Common myeloid progenitor, CD34-positive (primary cell): ENCODE data around the gene HOXA6.

Experiments
- CTCF ChIA-PET: fragments of 350-600 bp; sonication (Branson Sonifier 250); formaldehyde crosslinking; loops from one replicate; lab custom pipeline; 2021; ENCODE audit warnings: antibody characterized with exemption; lab: Charles Lee
- POLR2A ChIA-PET: fragments of 350-600 bp; sonication (Branson Sonifier 250); formaldehyde crosslinking; loops from one replicate; lab custom pipeline; 2021; ENCODE audit warnings: antibody characterized with exemption; lab: Charles Lee
- DNase-seq, 3 donors: peaks; one replicate each; pipeline versions ENCODE4 v3.0.0 to v3.0.0-alpha.2; 2013
- H3K27ac ChIP-seq, 2 experiments: 1 replicate in 1 of 2; 2 replicates in 1 of 2; pipeline ENCODE4 v1.7.0; 2013; ENCODE audit warnings: inconsistent platforms in 2 of 2, low read length in 2 of 2, mild to moderate bottlenecking in 2 of 2, low read depth in 1 of 2, moderate library complexity in 1 of 2; ENCODE audit not compliant: severe bottlenecking in 2 of 2, insufficient read depth in 1 of 2, poor library complexity in 1 of 2
- H3K27me3 ChIP-seq, 5 experiments: replicated peaks in 2 of 5; 1 replicate in 3 of 5; 2 replicates in 2 of 5; pipeline versions ENCODE4 v1.6.1 to v1.7.0; 2013; ENCODE audit warnings: low read length in 4 of 5, mild to moderate bottlenecking in 2 of 5, moderate library complexity in 2 of 5, inconsistent platforms in 1 of 5; ENCODE audit not compliant: insufficient read depth in 5 of 5, control insufficient read depth in 4 of 5
- H3K36me3 ChIP-seq, 4 experiments: 1 replicate in 2 of 4; 2 replicates in 2 of 4; pipeline versions ENCODE4 v1.6.1 to v1.7.0; 2013; ENCODE audit warnings: low read length in 3 of 4, control low read depth in 1 of 4, mild to moderate bottlenecking in 1 of 4; ENCODE audit not compliant: control insufficient read depth in 4 of 4, insufficient read depth in 4 of 4
- H3K4me1 ChIP-seq, 4 experiments: 1 replicate in 3 of 4; 2 replicates in 1 of 4; pipeline versions ENCODE4 v1.6.1 to v1.7.1; 2013; ENCODE audit warnings: low read length in 3 of 4, mild to moderate bottlenecking in 3 of 4, control low read depth in 1 of 4, inconsistent platforms in 1 of 4, moderate library complexity in 1 of 4; ENCODE audit not compliant: control insufficient read depth in 4 of 4, insufficient read depth in 4 of 4; ENCODE audit errors: control extremely low read depth in 1 of 4
- H3K4me3 ChIP-seq, 7 experiments: 1 replicate in 4 of 7; 2 replicates in 3 of 7; pipeline versions ENCODE4 v1.5.1 to v1.7.0; 2013; ENCODE audit warnings: mild to moderate bottlenecking in 7 of 7, low read length in 6 of 7, moderate library complexity in 6 of 7, inconsistent platforms in 2 of 7, low read depth in 2 of 7, control low read depth in 1 of 7; ENCODE audit not compliant: insufficient read depth in 4 of 7, control insufficient read depth in 1 of 7; ENCODE audit errors: extremely low read depth in 1 of 7
- H3K9me3 ChIP-seq, 5 experiments: 1 replicate in 4 of 5; 2 replicates in 1 of 5; pipeline versions ENCODE4 v1.6.1 to v1.7.1; 2013; ENCODE audit warnings: low read length in 4 of 5, mild to moderate bottlenecking in 2 of 5, inconsistent platforms in 1 of 5, low read depth in 1 of 5, moderate library complexity in 1 of 5; ENCODE audit not compliant: control insufficient read depth in 4 of 5, insufficient read depth in 2 of 5; ENCODE audit errors: control extremely low read depth in 1 of 5
- WGBS: methylation state at CpG from one replicate; pipeline ENCODE4 v1.1.5; 2013; ENCODE audit not compliant: insufficient coverage; 5-methylcytosine and 5-hydroxymethylcytosine counted together

Gene HOXA6

DNA sequence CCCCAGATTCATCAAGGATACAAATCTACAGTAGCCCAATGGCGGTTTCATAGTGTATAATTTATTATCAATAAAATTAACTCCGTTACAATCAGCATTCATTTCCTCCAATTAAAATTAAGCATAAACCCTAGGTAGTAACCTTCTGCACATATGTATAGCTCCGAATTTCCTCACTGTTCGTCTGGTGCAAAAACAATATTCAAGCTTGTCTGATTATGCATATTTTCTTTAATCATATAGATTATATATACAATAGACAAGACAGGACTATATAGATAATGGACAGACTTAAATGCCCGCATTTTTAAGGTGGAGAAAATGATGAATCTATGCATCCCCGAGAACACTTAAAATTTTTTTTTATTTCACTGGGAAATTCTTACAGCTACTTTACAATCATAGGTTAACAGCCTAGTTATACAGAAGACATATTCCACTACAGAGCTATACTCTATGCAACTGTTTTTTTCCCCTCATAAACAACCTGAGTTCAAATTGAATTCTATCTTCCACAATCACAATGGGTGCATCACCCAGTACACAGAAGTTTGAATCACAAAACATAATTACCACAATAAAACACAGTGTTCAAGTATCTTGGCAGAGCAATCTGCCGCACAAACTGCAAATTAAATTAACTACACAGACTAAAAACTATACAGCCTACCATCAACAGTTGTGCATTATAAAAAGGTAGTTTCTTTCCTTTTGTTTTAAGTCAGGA is 15.2 kb upstream of the HOXA6 start:
- ChIA-PET CTCF (interaction anchor here (0.7 to 4.6 kb wide), 18 partner anchors 9 to 1270 kb away, joined by 3 to 84 read pairs (median 6); partner anchors contain the start of genes HOXA10, HOXA11, HOXA3 and HOXA6), POLR2A (interaction anchor here (1.0 to 3.2 kb wide), 3 partner anchors 10 to 14 kb away, joined by 5 to 17 read pairs (median 15); partner anchors contain the start of gene HOXA3)
- Histone ChIP-seq H3K4me3 (peak overlapping the region in 6 of 7 experiments; percentile 75 to 100 (median 90)), H3K9me3 (no peaks in the 10 kb centered on the region), H3K4me1 (peaks cover 18 to 74% (median 70%) of the 10 kb centered on the region in 4 experiments), H3K27ac (peak overlapping the region; percentile 92 to 96), H3K27me3 (no peaks in the 10 kb centered on the region), H3K36me3 (peaks cover 0 to 36% (median 12%) of the 10 kb centered on the region in 4 experiments)
- no peak for DNase-seq
- no CpG with 5 or more reads among the region's 7 CpGs for WGBS

DNA sequence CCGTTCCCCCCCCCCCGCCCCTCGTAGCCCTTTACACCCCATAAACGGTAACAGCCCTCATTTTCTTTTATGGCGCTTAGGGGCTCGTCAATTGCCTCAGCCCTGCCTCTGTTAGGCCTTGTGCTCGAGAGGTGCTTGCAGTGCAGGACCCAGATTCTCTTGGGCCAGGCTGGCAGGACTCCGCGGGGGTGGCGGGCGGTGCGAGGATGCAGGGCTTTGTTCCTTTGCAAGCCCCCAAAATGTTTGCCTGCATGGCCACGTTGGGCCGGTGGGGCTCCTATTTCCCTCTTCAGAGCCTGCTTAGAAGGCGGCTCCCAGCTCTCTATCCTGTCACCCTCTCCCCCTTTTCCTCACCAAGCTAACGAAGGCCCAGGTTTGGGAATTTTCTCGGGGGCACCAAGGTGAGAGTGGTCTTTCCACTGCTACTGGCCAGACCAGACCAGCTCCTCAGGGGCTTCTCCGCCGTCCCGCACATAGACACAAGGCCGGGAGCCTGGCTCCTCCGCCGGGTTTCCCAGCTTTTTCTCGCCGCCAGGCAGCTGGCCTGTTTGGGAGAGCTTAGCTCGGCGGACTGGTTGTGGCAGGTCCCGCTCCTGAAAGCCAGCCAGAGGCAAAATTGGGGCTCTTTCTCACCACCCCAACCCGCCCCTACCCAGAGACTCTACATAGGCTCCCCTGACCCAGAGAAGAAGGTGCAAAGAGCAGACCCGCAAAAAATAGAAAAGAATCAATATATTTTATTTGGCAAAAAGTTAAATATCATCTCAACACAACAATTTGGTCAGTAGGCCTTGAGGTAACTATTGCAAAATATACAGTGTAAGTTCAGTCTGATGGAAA is 14.4 kb upstream of the HOXA6 start:
- 3% methylated on average over 13 of the region's 30 CpGs for WGBS
- peak overlapping the region; percentile 92 to 96 for H3K27ac ChIP-seq
- POLR2A ChIA-PET, result interaction anchor here (1.0 to 3.2 kb wide), 6 partner anchors 11 to 962 kb away, joined by 3 to 17 read pairs (median 6); partner anchors contain the start of gene HOXA3
- H3K4me3 ChIP-seq, result peak overlapping the region; percentile 23 to 100 (median 87)
- no peaks in the 10 kb centered on the region for H3K9me3 ChIP-seq
- peak in 2 of 3 donors; percentile 75 to 83 for DNase-seq
- CTCF ChIA-PET, result interaction anchor here (0.8 to 4.6 kb wide), 25 partner anchors 8 to 1300 kb away, joined by 3 to 84 read pairs (median 6); partner anchors contain the start of genes HOXA10, HOXA11, HOXA3 and HOXA6
- peaks cover 0 to 35% (median 12%) of the 10 kb centered on the region in 4 experiments for H3K36me3 ChIP-seq
- H3K27me3 ChIP-seq, result no peaks in the 10 kb centered on the region
- peaks cover 14 to 74% (median 70%) of the 10 kb centered on the region in 4 experiments for H3K4me1 ChIP-seq

DNA sequence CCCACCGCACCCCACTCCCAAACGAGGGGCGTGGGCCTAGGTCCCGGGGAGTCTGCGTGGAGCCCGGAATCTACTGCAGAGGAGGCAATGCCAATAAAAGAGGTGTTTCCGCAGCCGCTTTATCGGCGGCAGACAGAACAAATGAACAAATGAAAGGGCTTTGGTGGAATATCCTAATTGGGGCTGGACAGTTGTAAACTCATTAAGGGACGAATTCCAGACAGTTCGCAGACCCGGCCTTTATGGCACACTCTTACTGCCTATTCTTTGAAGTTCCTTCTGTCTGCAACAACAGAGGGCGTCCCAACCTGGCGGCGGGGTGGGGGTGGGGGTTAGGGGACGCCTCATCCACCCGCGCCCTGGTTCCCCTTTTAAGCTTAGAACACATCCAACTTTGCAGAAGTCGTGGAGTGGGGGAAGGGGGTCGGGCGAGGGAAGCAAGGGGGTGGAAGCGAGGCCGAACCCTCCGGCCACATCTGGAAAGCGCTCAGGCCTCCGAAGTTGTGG is 13.7 kb upstream of the HOXA6 start:
- WGBS, result 0% methylated on average over 12 of the region's 27 CpGs
- ChIA-PET POLR2A (interaction anchor here (0.9 to 3.2 kb wide), 8 partner anchors 9 to 961 kb away, joined by 3 to 17 read pairs (median 4); partner anchors contain the start of gene HOXA3), CTCF (interaction anchor here (0.6 to 4.6 kb wide), 29 partner anchors 8 to 1299 kb away, joined by 3 to 84 read pairs (median 5); partner anchors contain the start of genes HOXA10, HOXA3 and HOXA6)
- DNase-seq, result peak; percentile 87 to 94 (median 94)
- Histone ChIP-seq H3K27ac (peak overlapping the region; percentile 66 to 96), H3K4me3 (peak overlapping the region; percentile 41 to 100 (median 88)), H3K4me1 (peaks cover 14 to 70% (median 66%) of the 10 kb centered on the region in 4 experiments), H3K27me3 (no peaks in the 10 kb centered on the region), H3K36me3 (peaks cover 0 to 35% (median 12%) of the 10 kb centered on the region in 4 experiments), H3K9me3 (no peaks in the 10 kb centered on the region)

DNA sequence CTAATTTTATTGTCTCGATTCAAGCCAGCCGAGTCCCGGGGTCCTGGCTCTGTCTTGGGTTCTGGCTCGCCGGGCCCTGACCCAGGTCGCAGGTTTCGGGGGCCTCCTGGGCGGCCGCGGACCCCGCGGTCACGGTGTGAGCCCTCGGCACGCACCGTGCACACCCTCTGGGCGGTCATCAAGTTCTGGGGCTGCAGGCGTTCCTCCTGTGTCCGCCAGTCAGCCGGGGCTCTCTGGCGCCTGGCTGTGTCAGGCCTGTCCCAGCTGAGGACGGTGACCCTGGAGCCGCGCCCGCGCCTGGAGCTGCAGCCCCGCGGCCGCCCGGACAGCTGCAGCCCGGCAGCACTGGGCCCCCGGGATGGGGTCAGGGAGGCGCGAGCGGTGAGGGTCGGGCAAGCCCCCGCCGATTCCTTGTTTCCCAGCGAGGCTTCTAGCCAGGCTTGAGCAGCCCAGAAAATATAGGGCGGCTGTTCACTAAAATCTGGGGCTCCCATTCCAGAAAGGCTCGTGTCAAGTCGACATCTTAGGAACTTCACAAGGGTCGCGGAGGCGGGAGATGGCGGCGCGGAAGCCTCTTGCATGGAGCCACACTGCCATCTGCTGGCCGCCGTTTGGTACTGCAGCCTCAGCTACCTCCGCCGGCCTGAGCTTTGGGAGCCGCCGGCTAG is 13.1 kb upstream of the HOXA6 start:
- DNase-seq, result peak; percentile 92 to 96 (median 95)
- Histone ChIP-seq H3K27me3 (no peaks in the 10 kb centered on the region), H3K9me3 (no peaks in the 10 kb centered on the region), H3K4me1 (peaks cover 14 to 68% (median 64%) of the 10 kb centered on the region in 4 experiments), H3K36me3 (peaks cover 0 to 35% (median 12%) of the 10 kb centered on the region in 4 experiments), H3K4me3 (peak overlapping the region; percentile 56 to 100 (median 88)), H3K27ac (peak overlapping the region; percentile 86 to 96)
- WGBS, result under 1% methylated on average over 52 of the region's 54 CpGs
- POLR2A ChIA-PET, result interaction anchor here (0.9 to 3.2 kb wide), 8 partner anchors 9 to 961 kb away, joined by 3 to 17 read pairs (median 4); partner anchors contain the start of gene HOXA3
- CTCF ChIA-PET, result interaction anchor here (0.6 to 4.6 kb wide), 28 partner anchors 7 to 1298 kb away, joined by 3 to 84 read pairs (median 5); partner anchors contain the start of genes HOXA10, HOXA3 and HOXA6

DNA sequence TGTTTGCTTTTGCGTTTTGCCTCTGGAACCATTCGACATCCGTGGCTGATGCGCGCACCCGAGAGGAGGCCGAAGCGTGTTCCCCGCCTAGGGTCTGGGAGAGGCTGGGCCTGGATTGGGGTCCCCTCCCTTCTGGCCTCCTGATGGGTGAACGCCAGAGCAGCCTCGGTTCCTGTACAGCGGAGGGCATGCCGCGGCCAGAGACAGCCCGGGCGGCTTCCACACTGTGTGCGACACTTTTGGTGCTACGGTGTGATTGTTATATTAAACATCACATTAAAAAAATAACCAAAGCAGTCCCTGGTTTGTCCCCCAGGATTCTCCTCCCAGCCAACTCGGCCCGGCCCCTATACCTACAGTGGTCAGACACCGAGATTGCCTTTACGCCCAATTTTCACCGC is 12.6 kb upstream of the HOXA6 start:
- DNase-seq, result no peak
- Histone ChIP-seq H3K27me3 (no peaks in the 10 kb centered on the region), H3K9me3 (no peaks in the 10 kb centered on the region), H3K4me3 (peak overlapping the region; percentile 56 to 100 (median 88)), H3K36me3 (peaks cover 0 to 40% (median 12%) of the 10 kb centered on the region in 4 experiments), H3K27ac (peak overlapping the region; percentile 86 to 96), H3K4me1 (peaks cover 14 to 72% (median 68%) of the 10 kb centered on the region in 4 experiments)
- ChIA-PET CTCF (interaction anchor here (0.9 to 4.6 kb wide), 26 partner anchors 7 to 1267 kb away, joined by 3 to 84 read pairs (median 10); partner anchors contain the start of genes HOXA10, HOXA11, HOXA3 and HOXA6), POLR2A (interaction anchor here (0.9 to 1.2 kb wide), 3 partner anchors 8 to 26 kb away, joined by 3 read pairs; no protein-coding TSS in a partner anchor)
- under 1% methylated on average over 14 of the region's 23 CpGs for WGBS
